Measurements from ENCODE around the gene NRN1. TPM values are rescaled to one million over a fixed set of nuclear protein-coding genes. Genes with fewer than 3 reads are reported as not detected.
A peak's percentile ranks its signal among the peaks of the same experiment; 100 is the strongest.

NRN1 gene
- total RNA-seq, 4 donors from 2014 or later, result 0.19 to 7.1 (median 3.7) TPM

DNA sequence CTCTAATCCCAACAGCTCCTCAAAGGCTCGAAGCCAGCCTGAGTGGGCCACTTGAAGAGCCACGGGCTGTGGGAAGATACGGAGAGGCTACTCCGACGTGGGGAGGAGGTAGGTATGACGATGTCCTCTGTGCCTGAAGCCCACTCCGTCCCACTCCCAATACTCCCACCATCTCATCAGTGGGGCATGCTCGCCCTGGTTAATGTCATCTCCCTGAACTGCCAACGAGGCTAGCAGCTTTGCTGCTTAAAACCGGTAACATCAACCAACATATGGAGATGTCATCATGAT lies 11.1 kb downstream of the NRN1 start:
- TF ChIP-seq, protein P1, sequence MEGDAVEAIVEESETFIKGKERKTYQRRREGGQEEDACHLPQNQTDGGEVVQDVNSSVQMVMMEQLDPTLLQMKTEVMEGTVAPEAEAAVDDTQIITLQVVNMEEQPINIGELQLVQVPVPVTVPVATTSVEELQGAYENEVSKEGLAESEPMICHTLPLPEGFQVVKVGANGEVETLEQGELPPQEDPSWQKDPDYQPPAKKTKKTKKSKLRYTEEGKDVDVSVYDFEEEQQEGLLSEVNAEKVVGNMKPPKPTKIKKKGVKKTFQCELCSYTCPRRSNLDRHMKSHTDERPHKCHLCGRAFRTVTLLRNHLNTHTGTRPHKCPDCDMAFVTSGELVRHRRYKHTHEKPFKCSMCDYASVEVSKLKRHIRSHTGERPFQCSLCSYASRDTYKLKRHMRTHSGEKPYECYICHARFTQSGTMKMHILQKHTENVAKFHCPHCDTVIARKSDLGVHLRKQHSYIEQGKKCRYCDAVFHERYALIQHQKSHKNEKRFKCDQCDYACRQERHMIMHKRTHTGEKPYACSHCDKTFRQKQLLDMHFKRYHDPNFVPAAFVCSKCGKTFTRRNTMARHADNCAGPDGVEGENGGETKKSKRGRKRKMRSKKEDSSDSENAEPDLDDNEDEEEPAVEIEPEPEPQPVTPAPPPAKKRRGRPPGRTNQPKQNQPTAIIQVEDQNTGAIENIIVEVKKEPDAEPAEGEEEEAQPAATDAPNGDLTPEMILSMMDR (IDR thresholded peaks at IDR 0.05), result no peak
- TF ChIP-seq POLR2A (IDR thresholded peaks at IDR 0.05), result no peak
- H3K36me3 ChIP-seq, result no peaks in the 10 kb centered on the region
- peaks cover 47 to 100% (median 58%) of the 10 kb centered on the region in 4 donors for H3K27me3 ChIP-seq
- no peak for DNase-seq
- 39 to 40% methylated on average over 8 to 9 of the region's 10 CpGs for WGBS, 2 donors
- H3K4me3 ChIP-seq, result peak overlapping the region in 2 of 4 donors; percentile 55 to 77
- peak overlapping the region in 3 of 4 donors; percentile 62 to 73 (median 64) for H3K27ac ChIP-seq
- H3K4me1 ChIP-seq, result peaks cover 25 to 56% (median 30%) of the 10 kb centered on the region in 3 donors
- intact Hi-C loops (cut with DNase I), result no loop called here
- H3K9me3 ChIP-seq, result peaks cover 0 to 7% (median 0%) of the 10 kb centered on the region in 3 donors

DNA sequence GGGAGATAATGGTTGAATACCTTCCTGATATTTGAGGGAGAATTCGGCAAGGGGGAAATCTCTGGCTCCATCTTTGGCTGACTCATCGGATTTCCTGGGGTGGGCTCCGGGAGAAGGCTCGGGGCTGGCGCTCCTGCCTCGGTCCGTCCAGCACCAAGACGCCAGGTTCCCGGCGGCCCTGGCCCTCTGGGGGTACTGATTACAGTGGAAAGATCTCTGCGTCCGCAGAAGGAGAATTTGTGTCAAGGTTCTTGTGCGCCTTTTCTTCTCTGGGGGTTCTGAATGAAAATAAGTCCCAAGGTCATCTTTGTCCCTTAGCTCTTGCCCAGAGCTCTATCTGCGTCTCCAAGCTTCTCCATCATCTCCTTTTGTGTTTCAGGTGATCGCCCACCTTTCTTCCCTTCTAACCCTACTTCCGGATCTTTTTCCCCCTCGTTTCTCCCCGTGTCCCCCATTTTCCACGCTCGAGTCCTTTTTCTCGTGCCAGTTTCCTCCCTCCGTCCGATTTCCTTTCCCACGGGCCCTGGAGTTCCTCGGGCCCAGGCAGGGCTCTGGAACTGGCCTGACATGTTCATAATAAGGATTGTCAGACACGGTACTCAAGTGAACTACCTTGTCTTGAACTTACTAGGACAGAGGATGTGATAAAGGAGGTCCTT lies 11.6 kb downstream of the NRN1 start:
- Histone ChIP-seq H3K4me1 (peaks cover 25 to 56% (median 30%) of the 10 kb centered on the region in 3 donors), H3K27me3 (peaks cover 44 to 100% (median 57%) of the 10 kb centered on the region in 4 donors), H3K27ac (peak overlapping the region in 1 of 4 donors; percentile 62), H3K9me3 (peaks cover 0 to 4% (median 0%) of the 10 kb centered on the region in 3 donors), H3K4me3 (no peak overlapping the region), H3K36me3 (no peaks in the 10 kb centered on the region)
- intact Hi-C loops (cut with DNase I), result no loop called here
- WGBS, 2 donors, result 18 to 30% methylated on average over 16 to 25 of the region's 26 CpGs
- DNase-seq, result no peak
- TF ChIP-seq, protein P1 (IDR thresholded peaks at IDR 0.05), result no peak
- TF ChIP-seq POLR2A (IDR thresholded peaks at IDR 0.05), result no peak

DNA sequence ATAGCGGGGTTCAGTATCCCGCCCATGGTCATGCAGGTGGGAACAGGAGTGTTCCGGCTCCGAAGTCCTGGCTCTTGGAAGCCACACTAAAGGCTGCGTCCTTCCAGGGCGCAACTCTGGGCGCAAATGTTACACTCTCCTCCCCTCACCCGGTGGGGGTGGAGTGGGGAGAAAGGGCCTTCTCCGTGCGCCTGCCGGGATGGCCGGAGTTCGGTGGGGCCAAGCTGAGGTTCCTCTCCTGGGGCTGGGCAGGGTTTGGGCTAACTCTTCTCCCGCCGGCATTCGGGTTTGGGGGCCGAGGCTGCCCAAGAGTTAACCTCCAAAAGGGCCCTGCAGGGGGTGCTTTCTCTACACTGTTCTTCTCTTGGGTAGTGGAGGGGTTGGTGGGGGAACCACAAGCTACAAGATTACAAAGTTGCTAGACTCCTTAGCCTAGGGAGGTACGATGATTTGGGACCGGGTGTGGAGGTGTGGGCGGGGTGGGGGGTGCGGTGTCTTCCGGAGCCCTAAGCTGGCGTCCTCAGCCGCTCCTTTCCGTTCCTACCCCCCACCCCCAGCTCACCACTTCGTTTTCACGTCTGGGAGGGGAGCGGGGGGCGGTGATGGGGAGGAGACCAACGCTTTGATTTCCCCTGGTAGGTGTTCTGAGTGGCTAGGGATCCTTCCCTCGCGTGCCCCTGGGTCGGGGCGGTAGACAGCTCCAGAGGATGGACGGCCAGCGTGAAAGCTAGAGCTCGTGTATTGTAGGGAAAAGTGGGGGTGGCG lies 12.3 kb downstream of the NRN1 start:
- intact Hi-C loops (cut with DNase I), result no loop called here
- DNase-seq, result no peak
- Histone ChIP-seq H3K4me3 (no peak overlapping the region), H3K27ac (no peak overlapping the region), H3K36me3 (no peaks in the 10 kb centered on the region), H3K4me1 (peaks cover 20 to 52% (median 30%) of the 10 kb centered on the region in 3 donors), H3K27me3 (peaks cover 40 to 100% (median 51%) of the 10 kb centered on the region in 4 donors), H3K9me3 (no peaks in the 10 kb centered on the region)
- TF ChIP-seq, protein P1 (IDR thresholded peaks at IDR 0.05), result no peak
- TF ChIP-seq POLR2A (IDR thresholded peaks at IDR 0.05), result no peak
- 36 to 46% methylated on average over 12 to 15 of the region's 38 CpGs for WGBS, 2 donors

DNA sequence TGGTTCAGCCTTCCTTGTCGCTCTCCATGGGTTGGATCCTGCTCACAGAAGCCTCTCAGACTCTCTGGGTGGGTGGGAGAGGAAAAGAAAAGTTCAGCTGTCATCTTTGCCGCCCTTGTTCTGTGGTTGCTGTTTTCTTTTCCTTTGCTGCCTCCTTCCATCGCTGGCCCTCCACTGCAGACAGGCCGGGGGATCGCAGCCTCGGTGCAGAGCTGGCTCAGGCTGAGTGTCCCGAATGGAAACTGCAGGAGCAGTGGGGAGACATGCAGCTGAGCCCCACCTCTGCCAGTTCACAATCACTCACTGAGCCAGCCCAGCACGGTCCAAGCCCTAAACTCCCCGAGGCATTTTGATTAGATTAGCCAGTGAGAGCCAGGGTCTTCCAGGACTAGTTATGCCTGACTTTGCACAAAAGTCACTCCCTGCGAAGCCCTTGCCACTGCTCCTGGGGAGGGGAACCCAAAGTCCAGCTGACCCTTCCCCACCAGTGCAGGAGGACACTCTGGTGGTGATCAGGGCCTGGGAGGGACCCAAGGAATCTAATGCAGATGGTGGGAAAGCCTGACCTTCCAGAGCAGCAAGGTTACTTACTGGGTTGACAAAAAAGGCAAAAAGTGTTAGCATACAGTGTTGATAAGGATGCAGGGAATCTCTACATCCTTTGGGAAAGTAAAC lies 14.0 kb downstream of the NRN1 start:
- Histone ChIP-seq H3K27ac (no peak overlapping the region), H3K4me3 (no peak overlapping the region), H3K27me3 (peaks cover 26 to 100% (median 38%) of the 10 kb centered on the region in 4 donors), H3K9me3 (no peaks in the 10 kb centered on the region), H3K36me3 (no peaks in the 10 kb centered on the region), H3K4me1 (peaks cover 12 to 35% (median 22%) of the 10 kb centered on the region in 3 donors)
- no peak for TF ChIP-seq POLR2A (IDR thresholded peaks at IDR 0.05)
- TF ChIP-seq, protein P1 (IDR thresholded peaks at IDR 0.05), result no peak
- DNase-seq, result no peak
- intact Hi-C loops (cut with DNase I), result no loop called here
- 33 to 59% methylated on average over 7 to 8 of the region's 10 CpGs for WGBS, 2 donors

GRCh38 chr6:5990786-5991185 lies 15.9 kb downstream of the NRN1 start:
- TF ChIP-seq, protein P1 (IDR thresholded peaks at IDR 0.05), result no peak
- no peak for TF ChIP-seq POLR2A (IDR thresholded peaks at IDR 0.05)
- H3K4me3 ChIP-seq, result no peak overlapping the region
- H3K4me1 ChIP-seq, result peaks cover 0 to 16% (median 3%) of the 10 kb centered on the region in 3 donors
- WGBS, 2 donors, result 79 to 88% methylated on average over 4 of the region's 4 CpGs
- intact Hi-C loops (cut with DNase I), result no loop called here
- no peaks in the 10 kb centered on the region for H3K9me3 ChIP-seq
- no peak overlapping the region for H3K27ac ChIP-seq
- DNase-seq, result no peak
- no peaks in the 10 kb centered on the region for H3K36me3 ChIP-seq
- peaks cover 12 to 97% (median 21%) of the 10 kb centered on the region in 4 donors for H3K27me3 ChIP-seq

Data from esophagus squamous epithelium (tissue), 5 donors.